ENCODE data around the gene SLPI. TPM values are rescaled to one million over a fixed set of nuclear protein-coding genes. Genes with fewer than 3 reads are reported as not detected.

SLPI gene
- total RNA-seq, 1 donor from 2014 or later, result not detected

- Histone ChIP-seq H3K4me2 (no peak overlapping the region), H3K27me3 (peaks cover 26% of the 10 kb centered on the region), H3K36me3 (no peaks in the 10 kb centered on the region), H3K79me2 (ENCODE audit: low read depth) (no peaks in the 10 kb centered on the region), H4K20me1 (ENCODE audit: low read depth) (no peaks in the 10 kb centered on the region), H3K9me3 (ENCODE audit: low read depth) (no peaks in the 10 kb centered on the region), H3K9ac (no peak overlapping the region), H3K4me1 (no peaks in the 10 kb centered on the region), H3K4me3 (no peak overlapping the region), H2AFZ (replicated peaks) (no peak overlapping the region), H3K27ac (no peak overlapping the region), H3F3A (ENCODE audit: low read depth) (no peaks in the 10 kb centered on the region)
- H3K9me3 Mint-ChIP-seq, result peaks cover 7% of the 10 kb centered on the region
- TF ChIP-seq EZH2phosphoT487 (IDR thresholded peaks at IDR 0.05) (no peak), CTCF (IDR thresholded peaks at IDR 0.05) (no peak), EZH2 (IDR thresholded peaks at IDR 0.05) (no peak)
- H3K4me1 Mint-ChIP-seq, result no peaks in the 10 kb centered on the region
- DNase-seq (ENCODE audit: low spot score), result no peak
- H3K27me3 Mint-ChIP-seq (ENCODE audit: insufficient read depth, low read depth), result peaks cover 12% of the 10 kb centered on the region
- no peak overlapping the region for H3K4me3 Mint-ChIP-seq
- no peak overlapping the region for H3K27ac Mint-ChIP-seq
- H3K36me3 Mint-ChIP-seq, result no peaks in the 10 kb centered on the region
Measured at GRCh38 chr20:45230631-45231030, 23.7 kb downstream of the SLPI start.

- Mint-ChIP-seq H3K27ac (no peak overlapping the region), H3K27me3 (ENCODE audit: insufficient read depth, low read depth) (peaks cover 12% of the 10 kb centered on the region), H3K4me3 (no peak overlapping the region), H3K4me1 (no peaks in the 10 kb centered on the region), H3K36me3 (no peaks in the 10 kb centered on the region), H3K9me3 (peaks cover 6% of the 10 kb centered on the region)
- H3K9me3 ChIP-seq (ENCODE audit: low read depth), result no peaks in the 10 kb centered on the region
- no peak overlapping the region for H2AFZ ChIP-seq (replicated peaks)
- no peak overlapping the region for H3K4me2 ChIP-seq
- TF ChIP-seq EZH2 (IDR thresholded peaks at IDR 0.05) (no peak), CTCF (IDR thresholded peaks at IDR 0.05) (peak; percentile 54)
- no peak overlapping the region for H3K4me3 ChIP-seq
- H3K9ac ChIP-seq, result no peak overlapping the region
- H3F3A ChIP-seq (ENCODE audit: low read depth), result no peaks in the 10 kb centered on the region
- peak; percentile 30 for DNase-seq (ENCODE audit: low spot score)
- H3K79me2 ChIP-seq (ENCODE audit: low read depth), result no peaks in the 10 kb centered on the region
- H3K27ac ChIP-seq, result no peak overlapping the region
- peaks cover 38% of the 10 kb centered on the region for H3K27me3 ChIP-seq
- H4K20me1 ChIP-seq (ENCODE audit: low read depth), result no peaks in the 10 kb centered on the region
- no peaks in the 10 kb centered on the region for H3K4me1 ChIP-seq
- no peaks in the 10 kb centered on the region for H3K36me3 ChIP-seq
Measured at GRCh38 chr20:45229264-45230056, 24.9 kb downstream of the SLPI start.

GRCh38 chr20:45226287-45226686, 28.1 kb downstream of the SLPI start:
- H2AFZ ChIP-seq (replicated peaks), result no peak overlapping the region
- H3K79me2 ChIP-seq (ENCODE audit: low read depth), result no peaks in the 10 kb centered on the region
- H3K27me3 ChIP-seq, result peaks cover 53% of the 10 kb centered on the region
- Mint-ChIP-seq H3K27me3 (ENCODE audit: insufficient read depth, low read depth) (no peaks in the 10 kb centered on the region), H3K4me1 (no peaks in the 10 kb centered on the region), H3K4me3 (no peak overlapping the region), H3K36me3 (no peaks in the 10 kb centered on the region), H3K9me3 (no peaks in the 10 kb centered on the region), H3K27ac (no peak overlapping the region)
- no peak overlapping the region for H3K4me3 ChIP-seq
- no peaks in the 10 kb centered on the region for H3K36me3 ChIP-seq
- H3K27ac ChIP-seq, result no peak overlapping the region
- no peaks in the 10 kb centered on the region for H3K4me1 ChIP-seq
- no peak for DNase-seq (ENCODE audit: low spot score)
- TF ChIP-seq EZH2 (IDR thresholded peaks at IDR 0.05) (no peak), EZH2phosphoT487 (IDR thresholded peaks at IDR 0.05) (no peak), CTCF (IDR thresholded peaks at IDR 0.05) (no peak)
- no peaks in the 10 kb centered on the region for H3K9me3 ChIP-seq (ENCODE audit: low read depth)
- no peaks in the 10 kb centered on the region for H3F3A ChIP-seq (ENCODE audit: low read depth)
- H3K9ac ChIP-seq, result no peak overlapping the region
- no peak overlapping the region for H3K4me2 ChIP-seq
- H4K20me1 ChIP-seq (ENCODE audit: low read depth), result no peaks in the 10 kb centered on the region

All from neural progenitor cell (in vitro differentiated cells).